CD4-positive, alpha-beta T cell (primary cell): Measurements from ENCODE around the gene SKAP1. TPM values are rescaled to one million over a fixed set of nuclear protein-coding genes. Genes with fewer than 3 reads are reported as not detected.

ENCODE experiments used
- ATAC-seq: fragments of 200-7000 bp; cut with Tn5 transposase; one replicate; pipeline ENCODE4 v1.10.0; 2022; ENCODE audit warnings: mild to moderate bottlenecking; ENCODE audit not compliant: poor library complexity
- CTCF ChIA-PET: fragments of 350-600 bp; sonication (Branson Sonifier 250); formaldehyde crosslinking; loops from one replicate; lab custom pipeline; 2021; ENCODE audit warnings: antibody characterized with exemption, inconsistent platforms; lab: Charles Lee
- POLR2A ChIA-PET: fragments of 350-600 bp; sonication (Branson Sonifier 250); formaldehyde crosslinking; loops from one replicate; lab custom pipeline; 2021; ENCODE audit warnings: antibody characterized with exemption, inconsistent platforms; lab: Charles Lee
- DNase-seq, 14 experiments: peaks; one replicate each; pipeline ENCODE4 v3.0.0-alpha.2; 2013 to 2020; ENCODE audit warnings: mixed read lengths in 2 of 14
- H3K27ac ChIP-seq, 2 donors: one replicate each; pipeline versions ENCODE4 v1.5.1 to v1.7.0; 2013; ENCODE audit warnings: low read length in 2 of 2, low read depth in 1 of 2, mild to moderate bottlenecking in 1 of 2
- H3K27me3 ChIP-seq, 2 experiments: 1 replicate in 1 of 2; 2 replicates in 1 of 2; pipeline versions ENCODE4 v1.6.1 to v1.7.0; 2013; ENCODE audit warnings: low read length in 2 of 2, control low read depth in 1 of 2, mild to moderate bottlenecking in 1 of 2, moderate library complexity in 1 of 2; ENCODE audit not compliant: insufficient read depth in 2 of 2, control insufficient read depth in 1 of 2
- H3K36me3 ChIP-seq: one replicate; pipeline ENCODE4 v1.6.1; 2013; ENCODE audit warnings: low read length, control low read depth; ENCODE audit not compliant: insufficient read depth
- H3K4me1 ChIP-seq: one replicate; pipeline ENCODE4 v1.6.1; 2013; ENCODE audit warnings: low read length, control low read depth; ENCODE audit not compliant: insufficient read depth
- H3K4me3 ChIP-seq: one replicate; pipeline ENCODE4 v1.5.1; 2013; ENCODE audit warnings: mild to moderate bottlenecking, low read length, moderate library complexity
- H3K9me3 ChIP-seq, 2 experiments: 1 replicate in 1 of 2; 2 replicates in 1 of 2; pipeline versions ENCODE4 v1.6.1 to v1.7.0; 2013; ENCODE audit warnings: low read length in 2 of 2, mild to moderate bottlenecking in 2 of 2, control low read depth in 1 of 2, moderate library complexity in 1 of 2; ENCODE audit not compliant: control insufficient read depth in 1 of 2, insufficient read depth in 1 of 2
- H3K27ac Mint-ChIP-seq: one replicate; pipeline ENCODE4 v1.8.0; 2020; ENCODE audit warnings: mixed read lengths
- H3K27me3 Mint-ChIP-seq: one replicate; pipeline ENCODE4 v1.8.0; 2021; ENCODE audit warnings: mixed read lengths
- H3K36me3 Mint-ChIP-seq: one replicate; pipeline ENCODE4 v1.8.0; 2021; ENCODE audit warnings: low read depth, mixed read lengths
- H3K4me1 Mint-ChIP-seq: one replicate; pipeline ENCODE4 v1.8.0; 2021; ENCODE audit warnings: low read depth, mixed read lengths
- H3K4me3 Mint-ChIP-seq: one replicate; pipeline ENCODE4 v1.8.0; 2020; ENCODE audit warnings: mild to moderate bottlenecking, mixed read lengths
- H3K9me3 Mint-ChIP-seq: one replicate; pipeline ENCODE4 v1.8.0; 2020; ENCODE audit warnings: mixed read lengths
- intact Hi-C, 2 experiments: fragments of 100-400 bp; cut with DNase I in 1 of 2; cut with micrococcal nuclease in 1 of 2; formaldehyde crosslinking; loops; one replicate each; pipeline versions ENCODE4 v1.15.1 to v1.9.0; 2023 to 2025; cut with DNase I, micrococcal nuclease
- total RNA-seq, 174 experiments: library from RNA in 2 of 174; stranded (reverse) in 2 of 174; gene quantifications; one replicate each; pipeline ENCODE4 v1.2.3 and lab custom pipeline; 2021 to 2026
- TF ChIP-seq, protein P1 (sequence below): fragments of 200-600 bp; IDR thresholded peaks from one replicate; pipeline ENCODE4 v1.8.0; 2022; ENCODE audit warnings: antibody characterized with exemption, mild to moderate bottlenecking

The SKAP1 gene
- total RNA-seq, 2 experiments from 2014 or later, result 92.0 to 95.1 TPM

DNA sequence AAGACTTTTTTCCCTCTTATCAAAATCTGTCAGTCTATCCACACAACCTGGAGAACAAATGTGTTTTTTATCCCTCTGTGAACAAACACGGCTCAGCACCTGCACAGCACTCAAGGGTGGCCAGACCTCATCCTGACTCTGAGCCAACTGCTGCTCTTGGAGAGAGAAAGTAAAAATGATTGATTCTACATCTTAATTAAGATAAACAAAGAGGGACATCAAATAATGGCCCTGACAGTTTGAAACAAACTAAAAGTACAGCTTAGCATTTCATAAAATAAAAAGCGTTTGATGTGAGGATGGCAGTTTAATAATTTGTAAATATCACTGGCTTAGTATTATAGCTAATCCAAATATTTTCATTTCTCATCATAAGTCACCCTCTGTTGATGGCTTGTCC lies 216.2 kb downstream of the SKAP1 start:
- Histone ChIP-seq H3K4me3 (no peak overlapping the region), H3K27ac (no peak overlapping the region), H3K4me1 (no peaks in the 10 kb centered on the region), H3K36me3 (peaks cover 38% of the 10 kb centered on the region), H3K27me3 (no peaks in the 10 kb centered on the region), H3K9me3 (no peaks in the 10 kb centered on the region)
- CTCF ChIA-PET, result interaction anchor here (1.0 kb wide), 1 partner anchor 15 kb away, joined by 3 read pairs; no protein-coding TSS in a partner anchor
- Mint-ChIP-seq H3K27me3 (no peaks in the 10 kb centered on the region), H3K4me1 (peaks cover 23% of the 10 kb centered on the region), H3K36me3 (peaks cover 71% of the 10 kb centered on the region), H3K9me3 (no peaks in the 10 kb centered on the region), H3K27ac (peak overlapping the region; percentile 4), H3K4me3 (no peak overlapping the region)
- DNase-seq (no peak), ATAC-seq (no peak)
- POLR2A ChIA-PET, result interaction anchor here (1.1 kb wide), 1 partner anchor 14 kb away, joined by 3 read pairs; no protein-coding TSS in a partner anchor
- TF ChIP-seq, protein P1, sequence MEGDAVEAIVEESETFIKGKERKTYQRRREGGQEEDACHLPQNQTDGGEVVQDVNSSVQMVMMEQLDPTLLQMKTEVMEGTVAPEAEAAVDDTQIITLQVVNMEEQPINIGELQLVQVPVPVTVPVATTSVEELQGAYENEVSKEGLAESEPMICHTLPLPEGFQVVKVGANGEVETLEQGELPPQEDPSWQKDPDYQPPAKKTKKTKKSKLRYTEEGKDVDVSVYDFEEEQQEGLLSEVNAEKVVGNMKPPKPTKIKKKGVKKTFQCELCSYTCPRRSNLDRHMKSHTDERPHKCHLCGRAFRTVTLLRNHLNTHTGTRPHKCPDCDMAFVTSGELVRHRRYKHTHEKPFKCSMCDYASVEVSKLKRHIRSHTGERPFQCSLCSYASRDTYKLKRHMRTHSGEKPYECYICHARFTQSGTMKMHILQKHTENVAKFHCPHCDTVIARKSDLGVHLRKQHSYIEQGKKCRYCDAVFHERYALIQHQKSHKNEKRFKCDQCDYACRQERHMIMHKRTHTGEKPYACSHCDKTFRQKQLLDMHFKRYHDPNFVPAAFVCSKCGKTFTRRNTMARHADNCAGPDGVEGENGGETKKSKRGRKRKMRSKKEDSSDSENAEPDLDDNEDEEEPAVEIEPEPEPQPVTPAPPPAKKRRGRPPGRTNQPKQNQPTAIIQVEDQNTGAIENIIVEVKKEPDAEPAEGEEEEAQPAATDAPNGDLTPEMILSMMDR, result no peak
- intact Hi-C loops, result no loop called here

DNA sequence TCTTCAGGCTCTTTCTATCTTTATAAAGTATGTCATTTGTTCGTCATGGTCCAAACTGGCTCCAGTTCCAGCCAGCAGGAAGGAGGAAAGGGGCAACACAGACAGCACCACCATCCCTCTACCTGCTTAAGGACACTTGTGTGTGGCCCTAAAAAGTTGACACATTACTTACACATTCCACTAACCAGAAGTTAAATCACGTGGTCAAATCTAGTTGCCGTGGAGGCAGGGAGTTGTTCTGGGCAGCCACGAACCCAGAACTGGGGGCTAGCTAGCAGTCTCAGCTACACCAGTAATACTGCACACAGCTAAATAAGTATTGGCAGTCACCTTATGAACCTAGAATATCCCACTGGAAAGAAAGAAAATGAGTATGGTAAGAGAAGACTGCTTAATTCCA lies 218.2 kb downstream of the SKAP1 start:
- intact Hi-C loops, result no loop called here
- Histone ChIP-seq H3K27ac (no peak overlapping the region), H3K4me3 (no peak overlapping the region), H3K9me3 (no peaks in the 10 kb centered on the region), H3K27me3 (no peaks in the 10 kb centered on the region), H3K36me3 (peaks cover 37% of the 10 kb centered on the region), H3K4me1 (no peaks in the 10 kb centered on the region)
- ChIA-PET CTCF (no interaction called here), POLR2A (no interaction called here)
- TF ChIP-seq, protein P1, result no peak
- H3K4me1 Mint-ChIP-seq, result peaks cover 23% of the 10 kb centered on the region
- no peak overlapping the region for H3K4me3 Mint-ChIP-seq
- no peaks in the 10 kb centered on the region for H3K9me3 Mint-ChIP-seq
- H3K27ac Mint-ChIP-seq, result peak overlapping the region; percentile 39
- H3K27me3 Mint-ChIP-seq, result no peaks in the 10 kb centered on the region
- peaks cover 56% of the 10 kb centered on the region for H3K36me3 Mint-ChIP-seq
- ATAC-seq, result no peak
- DNase-seq, result no peak

DNA sequence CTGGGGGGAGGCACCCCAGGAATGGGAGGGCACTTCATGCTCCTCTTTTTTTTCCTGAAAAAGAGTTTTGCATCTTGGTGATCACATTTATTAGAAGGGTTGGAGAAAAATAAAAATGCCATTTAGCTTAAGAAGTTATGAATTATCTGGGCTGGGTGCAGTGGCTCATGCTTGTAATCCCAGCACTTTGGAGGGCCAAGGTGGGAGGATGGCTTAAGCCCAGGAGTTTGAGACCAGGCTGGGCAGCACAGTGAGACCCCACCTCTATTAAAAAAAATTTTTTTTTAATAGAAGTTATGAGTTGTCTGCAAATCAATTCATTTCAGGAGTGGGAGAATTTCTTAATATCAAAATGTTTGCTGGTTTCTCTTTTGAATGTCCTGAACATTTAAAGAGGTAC lies 219.0 kb downstream of the SKAP1 start:
- H3K9me3 Mint-ChIP-seq, result no peaks in the 10 kb centered on the region
- H3K27me3 ChIP-seq, result no peaks in the 10 kb centered on the region
- no peak overlapping the region for H3K4me3 ChIP-seq
- CTCF ChIA-PET, result no interaction called here
- H3K4me1 ChIP-seq, result no peaks in the 10 kb centered on the region
- H3K27me3 Mint-ChIP-seq, result no peaks in the 10 kb centered on the region
- H3K27ac Mint-ChIP-seq, result no peak overlapping the region
- no peak overlapping the region for H3K4me3 Mint-ChIP-seq
- intact Hi-C loops, result no loop called here
- no peaks in the 10 kb centered on the region for H3K9me3 ChIP-seq
- ATAC-seq, result no peak
- peaks cover 19% of the 10 kb centered on the region for H3K4me1 Mint-ChIP-seq
- DNase-seq, result no peak
- H3K27ac ChIP-seq, result no peak overlapping the region
- POLR2A ChIA-PET, result no interaction called here
- peaks cover 55% of the 10 kb centered on the region for H3K36me3 Mint-ChIP-seq
- H3K36me3 ChIP-seq, result peaks cover 35% of the 10 kb centered on the region
- TF ChIP-seq, protein P1, result no peak
